HCT116 (cell line): ENCODE measurements around the gene SPIRE1. TPM values are rescaled to one million over a fixed set of nuclear protein-coding genes. Genes with fewer than 3 reads are reported as not detected.
"Not testable (repeated sequence)": the region's sequence is repeated elsewhere in the genome, so short reads cannot be mapped to it uniquely, and the experiment has no call there.

Source experiments
- ATAC-seq: fragments of 200-7000 bp; cut with Tn5 transposase; 2 replicates; pipeline ENCODE4 v1.9.1; 2020; ENCODE audit warnings: mild to moderate bottlenecking, moderate library complexity
- BruUV-seq: library from RNA; stranded (reverse); fragments of 400-500 nt; replicated peaks from 2 replicates; lab custom pipeline; 2021; lab: Mats Ljungman, UMichigan
- CTCF ChIA-PET: fragments of 300-600 bp; sonication (Branson Sonifier 250); formaldehyde crosslinking; loops from one replicate; lab custom pipeline; 2021; ENCODE audit warnings: antibody characterized with exemption; lab: Charles Lee
- POLR2A ChIA-PET: fragments of 300-600, 350-600 bp; sonication (Branson Sonifier 250); formaldehyde crosslinking; loops from one replicate; lab custom pipeline; 2021; ENCODE audit warnings: antibody characterized with exemption; lab: Charles Lee
- RAD21 ChIA-PET, 2 experiments: fragments of 300-600 bp; sonication (Branson Sonifier 250); formaldehyde crosslinking; loops; one replicate each; lab custom pipeline; 2023; ENCODE audit warnings: low total read pairs in 2 of 2; ENCODE audit not compliant: uncharacterized antibody in 2 of 2, unreplicated experiment in 2 of 2, low non-redundant PET in 1 of 2; lab: Charles Lee
- DNase-seq: peaks from one replicate; pipeline ENCODE4 v3.0.0-alpha.2; 2010; ENCODE audit warnings: low read depth, low spot score
- H2AFZ ChIP-seq: fragments of 200-600 bp; shearing (Covaris generic), sonication (generic); 2 replicates; pipeline ENCODE4 v1.6.1; 2017; ENCODE audit warnings: low read depth, mixed run types, mixed read lengths, antibody characterized with exemption, low read length; ENCODE audit not compliant: poor library complexity, severe bottlenecking
- H3K27ac ChIP-seq: 2 replicates; pipeline ENCODE4 v1.5.1; 2012; ENCODE audit warnings: low read depth, low read length
- H3K27me3 ChIP-seq: fragments of 200-600 bp; sonication (generic); 2 replicates; pipeline ENCODE4 v1.6.1; 2016; ENCODE audit warnings: mixed run types, low read length, mixed read lengths; ENCODE audit not compliant: insufficient read depth
- H3K36me3 ChIP-seq, 2 experiments: fragments of 200-500 bp in 1 of 2; fragments of 200-600 bp in 1 of 2; sonication (Bioruptor generic) in 1 of 2; sonication (generic) in 1 of 2; 2 replicates each; pipeline versions ENCODE4 v1.5.1 to v1.6.1; 2014 to 2016; ENCODE audit warnings: low read length in 2 of 2, inconsistent platforms in 1 of 2, mixed read lengths in 1 of 2, mixed run types in 1 of 2; ENCODE audit not compliant: insufficient read depth in 2 of 2, control insufficient read depth in 1 of 2
- H3K4me1 ChIP-seq, 2 experiments: fragments of 200-600 bp in 1 of 2; sonication (generic) in 1 of 2; 2 replicates each; pipeline versions ENCODE4 v1.5.1 to v1.6.1; 2012 to 2017; ENCODE audit warnings: low read length in 2 of 2, inconsistent platforms in 1 of 2, mild to moderate bottlenecking in 1 of 2, mixed read lengths in 1 of 2, mixed run types in 1 of 2, moderate library complexity in 1 of 2; ENCODE audit not compliant: insufficient read depth in 2 of 2, control insufficient read depth in 1 of 2
- H3K4me2 ChIP-seq: fragments of 200-600 bp; sonication (generic); 2 replicates; pipeline ENCODE4 v1.6.1; 2017; ENCODE audit warnings: mixed run types, low read length, mixed read lengths
- H3K4me3 ChIP-seq, 2 experiments: fragments of 200-600 bp in 1 of 2; sonication (generic) in 1 of 2; replicated peaks in 1 of 2; 2 replicates each; pipeline ENCODE4 v1.5.1; 2011 to 2016; ENCODE audit warnings: low read length in 2 of 2, control low read depth in 1 of 2, low read depth in 1 of 2, mild to moderate bottlenecking in 1 of 2, mixed read lengths in 1 of 2, mixed run types in 1 of 2
- H3K79me2 ChIP-seq: fragments of 200-600 bp; sonication (generic); 2 replicates; pipeline ENCODE4 v1.6.1; 2017; ENCODE audit warnings: mild to moderate bottlenecking, mixed run types, low read length, moderate library complexity, mixed read lengths; ENCODE audit not compliant: insufficient read depth
- H3K9ac ChIP-seq: fragments of 200-600 bp; sonication (generic); 2 replicates; pipeline ENCODE4 v1.6.1; 2016; ENCODE audit warnings: low read length, mixed read lengths
- H3K9me2 ChIP-seq: fragments of 200-600 bp; sonication (generic), shearing (Covaris generic); 2 replicates; pipeline ENCODE4 v1.6.1; 2017; ENCODE audit warnings: mixed run types, mild to moderate bottlenecking, moderate library complexity; ENCODE audit not compliant: insufficient read depth
- H3K9me3 ChIP-seq, 2 experiments: fragments of 200-500 bp in 1 of 2; fragments of 200-600 bp in 1 of 2; sonication (Bioruptor generic) in 1 of 2; sonication (generic) in 1 of 2; 2 replicates each; pipeline ENCODE4 v1.6.1; 2014 to 2017; ENCODE audit warnings: low read length in 2 of 2, mixed read lengths in 2 of 2, inconsistent platforms in 1 of 2, low read depth in 1 of 2, mild to moderate bottlenecking in 1 of 2, mixed run types in 1 of 2, moderate library complexity in 1 of 2; ENCODE audit not compliant: control insufficient read depth in 1 of 2, insufficient read depth in 1 of 2
- H4K20me1 ChIP-seq: fragments of 200-600 bp; sonication (generic), shearing (Covaris generic); 2 replicates; pipeline ENCODE4 v1.6.1; 2017; ENCODE audit warnings: mixed run types, mild to moderate bottlenecking, moderate library complexity; ENCODE audit not compliant: insufficient read depth
- CBX3 ChIP-seq: IDR thresholded peaks from 2 replicates; pipeline ENCODE4 v1.6.1; 2012; ENCODE audit warnings: low read depth
- EGR1 ChIP-seq: IDR thresholded peaks from 2 replicates; pipeline ENCODE4 v1.6.1; 2012; ENCODE audit warnings: low read depth
- EZH2 ChIP-seq: fragments of 200-600 bp; sonication (generic); IDR thresholded peaks from 2 replicates; pipeline ENCODE4 v1.6.1; 2017; ENCODE audit warnings: antibody characterized with exemption, mixed run types
- FOSL1 ChIP-seq: IDR thresholded peaks from 2 replicates; pipeline ENCODE4 v1.6.1; 2012; ENCODE audit warnings: low read depth
- JUND ChIP-seq: IDR thresholded peaks from 2 replicates; pipeline ENCODE4 v1.6.1; 2012
- TCF7L2 ChIP-seq: IDR thresholded peaks from 2 replicates; pipeline ENCODE4 v1.7.0; 2011; ENCODE audit warnings: borderline replicate concordance, inconsistent platforms; ENCODE audit not compliant: insufficient read depth, insufficient read length; ENCODE audit errors: extremely low read depth
- intact Hi-C: fragments of 100-400 bp; cut with micrococcal nuclease; formaldehyde crosslinking; loops from 2 replicates; pipeline ENCODE4 v1.10.0; 2022
- total RNA-seq: library from RNA; stranded (reverse); gene quantifications from one replicate; pipeline ENCODE4 v1.2.1, GENCODE V29; 2021; ENCODE audit not compliant: unreplicated experiment

SPIRE1 gene
- total RNA-seq, 1 experiment from 2014 or later, result 26.6 TPM

- H3K27me3 ChIP-seq, result no peaks in the 10 kb centered on the region
- H3K36me3 ChIP-seq, result no peaks in the 10 kb centered on the region
- H3K9ac ChIP-seq, result no peak overlapping the region
- ChIA-PET CTCF (no interaction called here), POLR2A (no interaction called here), RAD21 (no interaction called here)
- no TSS peak for BruUV-seq
- no peak for ATAC-seq
- no peaks in the 10 kb centered on the region; a peak in 1 of 4 replicates for H3K9me3 ChIP-seq
- H3K9me2 ChIP-seq, result no peaks in the 10 kb centered on the region
- H3K4me1 ChIP-seq, result peaks cover 0 to 9% of the 10 kb centered on the region in 2 experiments; a peak in 2 of 4 replicates
- H2AFZ ChIP-seq, result no peak overlapping the region
- no peak overlapping the region for H3K4me2 ChIP-seq
- H3K4me3 ChIP-seq, result no peak overlapping the region
- intact Hi-C loops, result no loop called here
- no peaks in the 10 kb centered on the region for H3K79me2 ChIP-seq
- DNase-seq, result no peak
- no peaks in the 10 kb centered on the region for H4K20me1 ChIP-seq
- H3K27ac ChIP-seq, result no peak overlapping the region
- TF ChIP-seq EZH2 (no peak), CBX3 (no peak), TCF7L2 (no peak), JUND (no peak), FOSL1 (no peak), EGR1 (no peak)
Observed at GRCh38 chr18:12564378-12564777, 93.5 kb downstream of the SPIRE1 start.

- H3K4me1 ChIP-seq, H3K9me3 ChIP-seq, H3K79me2 ChIP-seq, DNase-seq, H3K4me2 ChIP-seq, H3K36me3 ChIP-seq, H3K27me3 ChIP-seq, H3K9ac ChIP-seq, POLR2A ChIA-PET, H3K9me2 ChIP-seq, RAD21 ChIA-PET, H4K20me1 ChIP-seq, intact Hi-C loops, ATAC-seq, H3K27ac ChIP-seq, H2AFZ ChIP-seq, CTCF ChIA-PET, H3K4me3 ChIP-seq, BruUV-seq: not testable (repeated sequence)
Observed at GRCh38 chr18:12560600-12560999, 97.3 kb downstream of the SPIRE1 start.
